Stimulated activated CD8-positive, alpha-beta memory T cell treated with anti-CD3 and anti-CD28 coated beads, Interleukin-7, amount 100 ng/mL, for 1 hour (primary cell): ENCODE measurements around the gene MKNK1.

Experiments used
- DNase-seq, 2 donors: peaks; one replicate each; pipeline ENCODE4 v3.0.0-alpha.2; 2020; ENCODE audit warnings: low read depth in 2 of 2

Gene MKNK1

GRCh38 chr1:46596036-46596435, 8.0 kb downstream of the MKNK1 start:
- no peak for DNase-seq

GRCh38 chr1:46595127-46595526, 8.9 kb downstream of the MKNK1 start:
- DNase-seq = no peak

DNA sequence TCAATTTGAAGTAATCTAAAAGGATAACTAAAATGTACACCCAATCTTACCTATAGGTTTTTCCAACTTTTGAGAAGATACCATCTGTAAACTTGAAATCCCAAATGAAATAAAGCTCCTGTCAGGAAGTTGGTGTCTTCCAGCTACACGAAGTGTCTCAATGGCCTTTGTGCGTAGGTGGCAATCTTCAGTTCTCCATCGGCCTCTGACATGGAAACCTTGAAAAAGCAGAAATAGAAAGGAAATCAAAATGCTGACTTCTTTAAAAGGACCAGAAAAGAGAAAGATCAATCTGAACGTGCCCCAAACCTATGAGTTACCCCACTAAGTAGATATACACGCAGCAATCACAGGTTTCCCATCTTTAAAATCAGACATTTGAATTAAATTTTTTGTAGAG, 10.0 kb downstream of the MKNK1 start:
- DNase-seq = no peak

- no peak for DNase-seq
Measured at GRCh38 chr1:46592823-46593222, 11.2 kb downstream of the MKNK1 start.

- DNase-seq = no peak
Measured at GRCh38 chr1:46589529-46589928, 14.5 kb downstream of the MKNK1 start.

DNA sequence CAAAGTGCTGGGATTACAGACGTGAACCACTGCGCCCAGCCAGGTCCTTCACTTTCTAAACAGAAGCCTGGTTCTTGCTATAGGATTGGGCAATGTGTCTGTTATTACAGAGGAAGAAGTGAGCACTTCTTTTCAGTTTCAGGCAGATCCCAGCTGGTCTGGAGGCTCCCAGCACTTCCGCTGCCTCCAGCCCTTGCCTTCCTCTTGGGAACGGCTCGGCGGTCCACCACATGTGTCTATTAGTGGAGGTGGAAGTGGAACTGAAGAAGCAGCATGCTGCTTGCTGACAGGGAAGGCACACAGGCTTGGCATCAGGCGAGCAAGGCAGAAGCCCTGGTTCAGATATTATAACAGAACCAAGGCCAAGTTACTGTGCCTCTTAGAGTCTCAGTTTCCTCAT, 17.0 kb downstream of the MKNK1 start:
- DNase-seq = no peak

DNA sequence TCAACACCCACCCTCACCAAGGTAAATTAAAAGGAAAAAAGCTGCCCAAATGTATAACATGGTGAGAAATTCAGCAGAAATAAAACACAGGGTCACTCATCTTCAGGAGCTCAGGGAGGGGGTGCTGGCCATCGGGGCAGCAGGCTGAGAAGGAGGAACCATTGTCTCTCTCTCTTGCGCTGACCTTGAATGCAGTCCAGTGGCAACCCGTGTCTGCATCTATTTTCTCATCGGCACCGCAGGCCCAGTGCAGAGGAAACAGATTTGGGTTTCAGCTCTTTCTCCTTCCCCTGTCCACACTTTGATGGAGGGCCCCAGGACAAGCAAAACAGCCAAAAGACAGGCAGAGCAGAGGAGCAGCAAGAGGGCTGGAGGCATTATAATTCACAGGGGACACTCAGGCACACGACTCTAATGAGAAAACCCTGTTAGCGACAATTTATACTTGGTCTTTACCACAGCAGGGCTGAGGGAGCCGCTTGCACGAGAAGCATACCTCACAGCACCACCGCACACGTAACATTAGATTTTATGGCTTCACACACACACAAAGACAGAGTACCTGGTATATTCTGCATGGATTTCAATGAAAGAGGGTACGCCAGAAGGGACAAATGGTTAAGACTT, 18.6 kb downstream of the MKNK1 start:
- DNase-seq = no peak

GRCh38 chr1:46583494-46583893, 20.6 kb downstream of the MKNK1 start:
- DNase-seq = no peak

GRCh38 chr1:46582972-46583371, 21.1 kb downstream of the MKNK1 start:
- no peak for DNase-seq

- no peak for DNase-seq
Measured at GRCh38 chr1:46581681-46582455, 22.2 kb downstream of the MKNK1 start.

DNA sequence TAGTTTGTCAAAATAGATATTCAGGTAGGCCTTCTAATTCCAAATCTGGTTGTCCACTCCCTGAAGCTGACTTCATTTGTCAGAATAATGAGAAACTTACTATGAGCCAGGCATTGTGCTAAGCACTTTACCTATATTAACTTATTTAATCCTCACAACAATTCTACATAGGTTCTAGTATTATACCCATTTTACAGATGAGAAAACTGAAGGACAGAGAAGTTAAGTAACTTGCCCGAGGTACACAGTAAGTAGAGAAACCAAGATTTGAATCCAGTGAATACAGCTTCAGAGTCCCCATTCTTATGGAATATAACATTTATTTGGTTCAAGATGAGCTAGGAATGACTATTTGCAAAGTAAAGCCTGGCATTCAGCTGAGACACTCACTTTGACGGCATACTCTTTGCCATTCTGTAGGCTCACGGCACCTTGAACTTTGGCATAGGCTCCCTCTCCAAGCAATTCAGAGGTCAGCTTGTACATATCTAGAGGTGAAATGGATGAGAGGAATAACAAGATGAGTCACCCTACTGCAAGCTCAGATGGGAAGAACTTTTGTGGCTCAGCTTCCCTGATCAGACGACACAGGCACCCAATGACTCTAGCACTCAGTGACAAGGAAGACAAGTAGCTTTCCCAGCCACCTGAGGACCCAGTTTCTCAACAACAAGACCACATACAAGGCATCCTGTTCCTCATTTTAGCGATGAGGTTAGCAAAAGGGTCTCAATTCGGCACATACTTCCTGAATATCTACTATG, 23.7 kb downstream of the MKNK1 start:
- no peak for DNase-seq

- DNase-seq = no peak
Measured at GRCh38 chr1:46577671-46578070, 26.4 kb downstream of the MKNK1 start.

DNA sequence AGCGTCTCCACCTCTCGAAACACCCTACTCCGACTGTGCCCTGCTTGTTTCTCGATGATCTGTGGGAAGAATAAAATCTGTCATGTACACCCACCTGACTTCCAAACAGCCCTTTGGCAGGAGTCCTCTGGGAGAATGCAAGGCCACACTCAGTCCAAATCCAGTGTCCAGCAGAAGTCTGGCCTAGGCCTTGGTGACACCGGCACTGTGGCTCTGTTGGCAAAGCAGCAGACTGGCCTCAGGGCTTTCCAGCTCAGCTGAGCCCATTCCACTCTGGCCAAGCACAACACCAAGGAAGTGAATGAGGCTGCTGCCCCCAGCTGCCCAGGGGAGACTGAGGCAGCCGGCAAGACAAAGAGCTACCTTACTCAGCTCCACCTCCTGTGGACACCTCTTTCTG, 27.5 kb downstream of the MKNK1 start:
- no peak for DNase-seq

DNA sequence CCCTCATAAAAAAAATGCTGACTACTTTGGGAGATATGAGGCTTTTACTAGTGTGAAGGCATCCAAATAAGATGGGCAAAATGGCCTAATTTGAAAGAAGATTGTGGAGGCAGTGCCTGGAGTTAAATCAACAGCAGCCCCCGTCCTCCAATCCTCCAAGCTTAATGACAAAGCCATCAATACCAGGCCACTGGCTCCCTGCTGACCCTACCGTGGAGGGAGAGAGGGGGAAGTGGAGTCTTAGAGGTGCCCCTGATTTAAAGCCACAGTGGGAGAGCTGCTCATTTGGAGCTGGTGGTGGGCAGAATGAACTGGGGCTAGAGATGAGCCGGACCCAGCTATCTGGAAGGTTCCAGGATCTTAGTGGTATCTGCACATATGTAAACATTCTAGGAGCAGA, 28.3 kb downstream of the MKNK1 start:
- no peak for DNase-seq

- no peak for DNase-seq
Measured at GRCh38 chr1:46575300-46575699, 28.8 kb downstream of the MKNK1 start.

GRCh38 chr1:46571691-46572225, 32.3 kb downstream of the MKNK1 start:
- DNase-seq = no peak

DNA sequence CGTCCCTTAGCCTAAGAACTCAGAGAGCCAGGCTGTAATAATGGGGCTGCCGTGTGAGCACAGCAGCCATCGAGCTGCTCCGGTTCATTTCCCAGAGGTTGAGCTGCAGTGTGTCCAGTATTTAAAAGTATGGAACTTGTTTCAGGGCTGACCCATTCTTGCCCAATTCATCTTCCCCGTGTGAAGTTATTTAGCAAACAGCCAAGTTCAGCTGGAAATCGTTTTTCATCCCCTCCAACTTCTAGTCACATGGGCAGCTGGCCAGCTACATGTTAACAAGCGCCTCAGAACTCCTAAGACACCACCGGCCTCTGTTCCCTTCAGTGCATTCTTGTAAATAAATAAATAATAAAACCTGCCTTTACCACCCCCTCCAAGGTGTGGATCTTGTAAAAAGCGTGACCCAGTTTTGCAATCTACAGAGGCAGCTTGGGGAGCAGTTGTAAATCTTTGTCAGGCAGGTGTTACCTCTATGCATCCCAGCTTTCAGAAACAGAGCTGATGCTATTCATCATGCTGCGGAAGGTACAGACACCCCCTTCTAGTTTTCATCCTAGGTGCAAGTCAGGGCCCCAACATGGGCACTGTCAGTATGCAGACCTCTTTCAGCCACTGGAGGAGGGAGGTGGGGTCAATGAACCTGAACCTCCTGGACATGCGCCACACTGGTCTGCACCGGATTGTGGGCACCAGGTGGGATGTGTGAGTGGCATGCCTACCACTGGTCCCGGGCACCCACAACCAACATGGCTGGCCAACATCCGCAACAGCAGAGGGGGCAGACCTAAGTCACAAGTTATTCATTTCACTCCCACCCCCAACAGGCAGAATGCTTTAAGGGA, 34.0 kb downstream of the MKNK1 start:
- no peak for DNase-seq

DNA sequence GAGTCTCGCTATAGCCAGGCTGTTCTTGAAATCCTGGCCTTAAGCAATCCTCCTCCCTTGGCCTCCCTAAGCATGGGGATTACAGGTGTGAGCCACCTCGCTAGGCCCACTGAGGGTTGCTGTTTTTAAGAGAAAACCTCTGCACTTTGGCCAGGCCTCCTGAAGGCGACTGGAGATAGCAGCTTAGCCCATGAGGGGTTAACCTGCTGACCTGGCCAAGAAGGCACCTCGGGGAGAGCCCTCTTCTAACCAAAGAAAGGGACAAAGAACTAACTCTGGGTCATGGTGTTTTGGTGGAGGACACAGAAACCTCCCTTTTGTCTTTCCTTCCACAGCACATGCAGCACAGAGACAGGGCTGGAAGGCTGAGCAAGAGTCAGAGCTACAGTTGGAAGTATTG, 35.0 kb downstream of the MKNK1 start:
- DNase-seq = no peak

GRCh38 chr1:46568461-46568891, 35.6 kb downstream of the MKNK1 start:
- no peak for DNase-seq

GRCh38 chr1:46563341-46563740, 40.7 kb downstream of the MKNK1 start:
- no peak for DNase-seq

DNA sequence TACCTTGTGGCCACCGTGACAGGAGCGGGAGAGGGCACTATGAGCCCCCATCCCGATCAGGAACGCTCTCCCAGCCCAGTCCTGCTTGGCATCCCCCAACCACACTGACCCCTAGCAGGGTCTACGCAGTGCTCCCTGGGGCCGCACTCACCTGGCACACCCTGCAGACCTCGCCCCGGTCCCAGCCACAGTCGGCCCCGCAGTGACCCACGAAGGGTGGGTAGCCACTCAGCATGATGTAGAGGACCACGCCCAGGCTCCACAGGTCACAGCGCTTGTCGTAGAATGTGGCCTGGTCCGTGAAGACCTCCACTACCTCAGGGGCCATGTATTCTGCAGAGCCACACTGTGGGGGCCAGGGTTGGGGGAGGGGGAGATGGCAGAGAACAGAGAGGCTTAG, 41.6 kb downstream of the MKNK1 start:
- DNase-seq = no peak

- no peak for DNase-seq
Measured at GRCh38 chr1:46558966-46559365, 45.1 kb downstream of the MKNK1 start.
